ENCODE data around the gene COBL.

COBL gene, protein sequence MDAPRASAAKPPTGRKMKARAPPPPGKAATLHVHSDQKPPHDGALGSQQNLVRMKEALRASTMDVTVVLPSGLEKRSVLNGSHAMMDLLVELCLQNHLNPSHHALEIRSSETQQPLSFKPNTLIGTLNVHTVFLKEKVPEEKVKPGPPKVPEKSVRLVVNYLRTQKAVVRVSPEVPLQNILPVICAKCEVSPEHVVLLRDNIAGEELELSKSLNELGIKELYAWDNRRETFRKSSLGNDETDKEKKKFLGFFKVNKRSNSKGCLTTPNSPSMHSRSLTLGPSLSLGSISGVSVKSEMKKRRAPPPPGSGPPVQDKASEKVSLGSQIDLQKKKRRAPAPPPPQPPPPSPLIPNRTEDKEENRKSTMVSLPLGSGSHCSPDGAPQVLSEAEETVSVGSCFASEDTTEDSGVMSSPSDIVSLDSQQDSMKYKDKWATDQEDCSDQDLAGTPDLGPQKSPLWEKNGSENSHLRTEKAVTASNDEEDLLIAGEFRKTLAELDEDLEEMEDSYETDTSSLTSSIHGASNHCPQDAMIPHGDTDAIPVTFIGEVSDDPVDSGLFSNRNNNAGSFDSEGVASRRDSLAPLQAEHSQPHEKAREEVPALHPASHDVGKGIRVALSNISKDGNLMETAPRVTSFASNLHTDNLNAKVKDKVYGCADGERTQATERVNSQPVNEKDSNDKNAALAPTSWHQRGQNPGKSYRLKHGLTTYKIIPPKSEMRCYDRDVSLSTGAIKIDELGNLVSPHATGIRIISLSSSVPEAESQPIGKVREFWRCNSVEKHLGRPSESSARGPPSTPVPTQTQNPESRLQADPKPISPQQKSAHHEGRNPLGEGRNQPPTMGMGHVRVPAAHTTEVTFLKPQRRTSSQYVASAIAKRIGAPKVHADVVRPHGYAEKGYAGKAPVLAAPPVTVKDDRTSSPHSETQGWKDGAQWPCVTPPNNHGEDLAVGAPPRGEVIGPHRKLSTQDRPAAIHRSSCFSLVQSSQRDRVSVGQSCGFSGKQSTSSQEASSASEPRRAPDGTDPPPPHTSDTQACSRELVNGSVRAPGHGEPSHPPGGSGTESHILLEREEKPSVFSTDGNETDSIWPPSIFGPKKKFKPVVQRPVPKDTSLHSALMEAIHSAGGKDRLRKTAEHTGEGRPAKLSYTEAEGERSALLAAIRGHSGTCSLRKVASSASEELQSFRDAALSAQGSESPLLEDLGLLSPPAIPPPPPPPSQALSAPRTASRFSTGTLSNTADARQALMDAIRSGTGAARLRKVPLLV

DNA sequence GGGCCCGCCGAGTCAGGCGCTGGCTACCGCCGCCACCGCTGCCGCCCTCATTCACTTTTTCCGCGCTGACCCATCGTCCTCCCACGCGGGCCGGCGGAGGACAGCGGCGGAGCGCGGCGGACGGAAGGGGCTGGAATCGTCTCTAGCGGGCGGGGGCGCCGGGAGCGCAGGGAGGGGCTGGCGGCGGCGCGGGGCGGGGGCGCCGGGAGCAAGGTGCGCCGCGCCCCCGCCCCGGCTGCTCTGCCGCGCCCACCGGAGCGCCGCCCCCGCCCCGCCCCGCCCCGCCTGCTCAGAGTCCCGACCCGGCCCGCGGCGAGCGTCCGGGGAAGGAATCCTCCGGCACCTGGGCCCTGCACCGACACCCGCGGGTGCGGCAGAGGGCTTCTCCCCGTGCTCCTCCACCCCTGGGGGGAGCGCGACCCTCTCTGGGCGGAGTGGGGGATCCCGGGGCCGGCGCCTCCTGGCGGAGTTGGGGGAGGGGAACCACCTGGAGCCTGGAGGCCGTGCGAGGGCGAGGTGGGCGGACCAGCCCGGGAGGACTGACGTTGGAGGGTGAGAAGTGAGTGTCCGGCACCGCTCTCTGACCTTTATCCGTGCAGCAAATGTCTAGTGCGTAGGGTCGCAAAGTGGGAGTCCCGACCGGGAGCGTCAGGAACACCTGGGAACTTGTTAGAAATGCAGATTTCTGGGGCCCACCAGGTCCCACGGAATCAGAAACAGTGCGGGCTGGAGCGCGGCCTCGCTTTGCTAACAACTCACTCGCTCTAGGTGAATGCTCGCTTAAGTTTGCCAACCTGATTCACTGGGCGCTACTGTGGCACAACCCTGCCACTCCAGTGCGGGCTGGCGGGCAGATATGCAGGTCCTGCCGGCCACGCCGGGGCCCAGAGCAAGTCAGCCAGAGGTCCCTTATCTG is at the start of gene COBL:
Gene COBL, minus strand, starts transcription at position 144 of the 916 bp plus-strand sequence. CDS start 176 bp downstream, outside the sequence.
- no peak for DNase-seq (ENCODE audit: low read depth in 2 of 2)

DNA sequence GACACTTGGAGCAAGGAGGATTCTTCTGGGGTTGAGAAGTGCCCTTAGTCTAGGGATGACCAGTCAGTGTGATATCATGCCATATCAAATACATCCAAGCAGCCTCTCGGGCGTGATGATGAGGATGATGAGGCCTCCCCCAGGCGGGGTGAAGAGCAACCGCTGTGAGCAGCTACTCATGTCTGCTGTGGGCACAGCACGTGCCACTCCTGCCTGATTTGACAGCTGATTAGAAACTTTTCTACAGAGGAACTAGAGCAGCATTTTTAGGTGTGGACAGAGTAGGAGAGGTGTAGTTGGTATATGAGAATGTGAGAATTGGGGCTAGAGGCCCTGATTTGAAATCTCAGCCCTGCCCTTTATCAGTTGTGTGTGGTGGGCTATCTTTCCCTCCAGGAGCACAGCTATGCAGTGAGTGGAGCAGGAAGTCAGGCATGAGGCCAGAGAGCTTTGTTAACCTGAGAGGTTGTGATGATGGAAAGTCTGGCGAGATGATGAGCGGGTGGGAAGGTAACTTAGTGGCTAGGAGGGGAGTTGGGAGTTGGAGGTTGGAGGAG is 49.6 kb upstream of the COBL start:
- DNase-seq (ENCODE audit: low read depth in 2 of 2), result no peak

DNA sequence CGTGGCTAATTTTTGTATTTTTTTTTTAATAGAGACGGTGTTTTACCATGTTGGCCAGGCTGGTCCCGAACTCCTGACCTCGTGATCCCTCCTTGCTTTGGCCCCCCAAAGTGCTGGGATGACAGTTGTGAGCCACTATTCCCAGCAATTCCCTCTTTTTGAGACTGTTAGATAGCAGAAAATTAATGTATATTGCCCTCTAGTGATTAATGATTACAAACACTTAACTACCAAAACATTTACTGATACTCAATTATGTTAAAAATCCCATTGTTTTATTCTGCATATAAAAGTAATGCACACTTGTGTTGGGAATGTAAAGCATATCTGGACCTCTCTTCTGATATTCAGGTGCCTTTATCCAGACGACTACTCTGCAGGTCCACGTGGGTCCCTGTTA is 41.2 kb upstream of the COBL start:
- no peak for DNase-seq (ENCODE audit: low read depth in 2 of 2)

DNA sequence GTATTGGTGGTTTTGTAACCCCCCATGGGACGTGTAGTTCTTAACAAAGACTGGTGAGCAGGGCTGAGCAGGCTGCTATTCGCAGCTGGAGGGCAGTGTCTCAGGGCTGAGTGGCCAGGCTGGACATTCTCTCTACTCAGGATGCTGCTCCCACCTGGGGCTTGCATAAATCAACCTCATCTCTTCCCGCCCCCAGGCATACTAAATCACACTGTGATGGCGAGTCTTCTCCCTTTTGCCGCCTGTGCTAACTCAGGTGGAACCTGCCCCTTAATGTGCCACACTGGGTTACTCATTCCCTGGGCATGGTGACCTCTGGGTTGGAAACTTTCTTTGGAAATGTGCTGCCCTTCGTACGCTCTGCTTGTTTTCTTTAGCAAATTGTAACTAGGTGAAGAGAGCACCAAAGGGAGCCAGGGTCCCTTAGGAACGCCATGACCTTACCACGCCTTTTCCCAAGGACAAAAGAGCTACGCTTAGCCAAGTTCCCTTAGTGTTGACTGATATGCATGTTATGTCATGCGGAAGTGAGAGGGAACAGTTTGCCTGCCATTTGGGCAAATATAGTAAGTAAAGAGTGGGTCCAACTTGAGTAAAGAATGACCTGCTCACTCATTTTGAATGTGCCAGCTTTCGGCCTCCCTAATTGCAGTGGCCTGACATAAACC is 40.4 kb upstream of the COBL start:
- no peak for DNase-seq (ENCODE audit: low read depth in 2 of 2)

DNA sequence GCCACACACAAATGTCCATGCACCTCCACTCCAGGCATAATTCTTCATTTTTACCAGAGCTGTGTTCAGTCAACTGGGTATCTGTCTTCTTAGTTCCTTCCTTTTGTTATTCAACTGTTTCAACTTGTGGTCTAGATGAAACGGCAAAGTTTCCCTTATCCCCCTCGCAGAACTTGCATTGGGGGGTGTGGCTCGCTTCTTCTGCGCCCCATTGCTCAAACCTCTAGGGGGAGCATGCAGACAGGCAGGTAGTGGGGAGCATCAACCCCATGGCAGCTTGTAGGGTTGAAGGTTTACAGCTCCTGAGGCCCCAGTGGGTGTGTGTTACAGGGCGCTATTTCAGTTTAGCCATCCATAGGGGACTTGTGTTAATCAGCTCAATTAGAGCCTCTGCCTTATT is 38.3 kb upstream of the COBL start:
- no peak for DNase-seq (ENCODE audit: low read depth in 2 of 2)

DNA sequence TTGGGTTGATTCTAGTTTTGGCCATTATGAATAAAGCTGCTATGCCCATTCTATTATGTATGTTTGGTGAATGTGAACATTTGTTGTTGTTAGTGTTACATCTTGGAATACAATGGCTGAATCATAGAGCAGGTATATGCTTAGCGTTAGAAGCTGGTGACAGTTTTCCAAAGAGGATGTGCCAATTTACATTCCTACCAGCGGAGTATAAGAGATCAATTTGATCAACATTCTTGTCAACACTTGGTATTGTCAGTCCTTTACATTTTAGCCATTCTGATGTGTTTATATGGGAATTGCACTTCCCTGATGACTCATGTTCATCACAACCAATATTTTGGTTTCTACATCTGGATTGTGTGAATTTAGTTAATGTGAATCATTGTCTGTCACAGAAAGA is 37.8 kb upstream of the COBL start:
- no peak for DNase-seq (ENCODE audit: low read depth in 2 of 2)

DNA sequence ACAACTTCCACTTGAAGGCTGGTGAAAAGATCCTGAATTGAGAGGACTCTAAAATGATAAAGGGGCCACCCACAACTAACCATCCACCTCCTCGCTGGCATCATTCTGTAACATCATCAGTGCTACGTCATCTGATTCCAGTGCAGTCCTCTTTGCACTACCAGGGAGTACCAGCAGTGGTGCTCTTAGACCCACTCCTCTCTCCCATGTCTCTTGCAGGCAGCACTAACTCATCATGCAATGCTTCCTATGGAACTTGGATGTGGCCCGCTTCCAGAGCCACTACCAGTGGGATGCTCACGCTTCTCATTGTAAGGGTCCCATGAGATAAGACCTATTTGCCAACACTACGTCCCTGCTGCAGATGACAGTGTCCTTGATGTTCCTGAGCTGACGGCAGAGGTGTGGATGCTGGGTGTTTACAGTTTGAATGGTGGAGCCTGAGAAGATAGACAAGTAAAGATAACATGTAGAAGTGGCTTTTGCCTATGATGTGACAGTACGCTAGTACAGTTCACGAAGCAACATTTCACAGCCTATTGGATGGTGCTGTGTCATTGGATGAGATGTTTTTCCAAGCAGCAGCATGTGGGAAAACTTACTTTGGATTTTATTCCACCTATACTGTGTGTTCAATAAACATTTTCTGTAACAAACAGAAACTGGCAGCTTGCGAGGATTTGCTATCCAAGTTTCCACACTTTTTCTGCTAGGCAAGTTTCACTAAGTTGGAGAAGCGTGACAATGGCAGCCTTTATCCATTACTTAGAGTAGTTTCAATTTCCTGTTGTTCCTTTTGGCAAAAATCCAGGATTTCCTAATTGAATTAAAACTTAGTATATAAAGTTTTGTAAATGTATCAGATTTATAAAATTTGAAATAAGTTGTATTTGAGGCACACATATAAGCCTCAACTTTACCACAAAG is 35.8 kb upstream of the COBL start:
- no peak for DNase-seq (ENCODE audit: low read depth in 2 of 2)

DNA sequence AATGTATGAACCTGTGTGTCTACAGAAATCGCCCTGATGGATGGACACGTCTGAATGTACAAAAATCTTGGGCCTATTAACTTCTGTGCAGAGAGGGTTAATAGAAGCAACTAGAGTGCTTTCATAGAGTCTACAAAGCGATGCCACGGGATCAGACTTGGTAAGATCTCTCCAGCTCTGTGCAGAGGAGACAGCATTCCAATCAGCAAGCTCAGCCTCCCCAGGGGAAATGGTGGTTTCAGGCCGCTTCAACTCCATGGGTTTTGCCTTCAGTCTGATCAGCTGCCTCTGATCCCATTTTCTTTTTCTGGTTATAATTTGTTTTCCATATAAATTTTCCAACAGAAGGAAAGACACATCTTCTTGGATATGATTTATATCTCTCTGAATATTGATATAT is 35.1 kb upstream of the COBL start:
- no peak for DNase-seq (ENCODE audit: low read depth in 2 of 2)

DNA sequence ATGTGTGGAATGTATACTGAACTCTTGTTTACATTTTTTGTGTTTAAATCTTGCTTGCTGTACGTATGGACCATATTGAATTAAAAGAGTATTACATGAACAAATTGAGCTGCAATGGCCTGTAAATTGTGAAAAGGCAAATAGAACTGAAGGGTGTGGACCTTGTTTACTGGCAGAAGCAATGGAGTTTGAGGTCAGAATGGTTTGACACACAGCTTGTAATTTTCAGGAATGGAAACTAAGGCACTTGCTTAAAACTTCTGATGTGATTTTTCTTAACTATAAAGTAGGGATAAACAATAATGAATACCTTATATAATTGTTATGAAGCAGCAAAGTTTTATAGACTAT is 33.9 kb upstream of the COBL start:
- DNase-seq (ENCODE audit: low read depth in 2 of 2), result no peak

DNA sequence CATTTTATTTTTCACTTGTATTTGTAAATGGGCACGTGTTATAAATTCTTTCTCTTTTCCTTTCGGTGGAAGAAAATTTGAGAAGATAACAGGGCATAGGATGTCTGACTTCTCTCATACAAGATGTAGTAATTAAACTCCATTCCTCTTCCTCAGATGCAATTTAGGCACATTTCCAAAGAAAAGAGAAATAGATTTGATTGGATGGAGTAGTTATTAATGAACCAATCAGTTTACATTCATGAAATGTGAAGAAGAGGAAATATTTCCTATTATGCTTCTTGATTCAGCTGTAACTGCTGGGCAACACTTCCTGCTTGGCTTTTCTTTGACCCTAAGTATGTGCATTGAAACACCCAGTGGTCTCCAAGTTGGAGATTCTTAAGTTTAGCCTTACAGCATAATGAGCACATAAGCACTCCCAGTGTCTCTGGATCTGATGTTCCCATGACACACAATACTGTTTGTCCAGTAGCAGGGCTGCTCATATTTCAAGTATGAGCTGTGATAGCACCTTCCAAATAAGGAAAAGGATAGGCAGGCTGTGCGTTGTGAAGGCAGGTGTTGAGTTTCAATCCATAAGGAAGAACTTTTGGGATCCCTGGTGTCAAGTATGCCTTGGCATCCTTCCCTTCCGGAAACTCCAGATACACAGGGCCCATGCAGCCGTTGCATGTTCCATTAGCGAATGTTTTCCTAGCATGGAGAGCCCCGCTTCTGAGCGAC is 33.4 kb upstream of the COBL start:
- no peak for DNase-seq (ENCODE audit: low read depth in 2 of 2)

DNA sequence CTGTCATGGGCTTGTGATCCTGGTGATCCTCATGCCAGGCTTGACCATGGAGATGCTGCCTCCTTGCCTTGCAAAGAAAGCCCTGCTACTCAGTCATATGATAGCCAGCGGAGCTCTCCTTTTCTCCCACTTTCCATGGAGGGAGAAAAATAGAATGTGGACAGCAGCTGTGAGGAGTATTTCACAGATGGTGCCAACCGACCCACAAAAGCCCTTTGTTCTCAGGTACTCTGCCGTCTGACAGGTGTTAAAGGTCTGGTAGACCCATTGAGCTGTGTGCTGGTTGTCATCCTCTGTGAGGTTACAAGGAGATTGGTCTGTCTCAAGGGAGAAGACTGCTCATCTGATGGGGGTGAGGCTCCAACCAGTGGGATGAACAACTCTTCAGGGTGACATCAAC is 29.5 kb upstream of the COBL start:
- no peak for DNase-seq (ENCODE audit: low read depth in 2 of 2)

DNA sequence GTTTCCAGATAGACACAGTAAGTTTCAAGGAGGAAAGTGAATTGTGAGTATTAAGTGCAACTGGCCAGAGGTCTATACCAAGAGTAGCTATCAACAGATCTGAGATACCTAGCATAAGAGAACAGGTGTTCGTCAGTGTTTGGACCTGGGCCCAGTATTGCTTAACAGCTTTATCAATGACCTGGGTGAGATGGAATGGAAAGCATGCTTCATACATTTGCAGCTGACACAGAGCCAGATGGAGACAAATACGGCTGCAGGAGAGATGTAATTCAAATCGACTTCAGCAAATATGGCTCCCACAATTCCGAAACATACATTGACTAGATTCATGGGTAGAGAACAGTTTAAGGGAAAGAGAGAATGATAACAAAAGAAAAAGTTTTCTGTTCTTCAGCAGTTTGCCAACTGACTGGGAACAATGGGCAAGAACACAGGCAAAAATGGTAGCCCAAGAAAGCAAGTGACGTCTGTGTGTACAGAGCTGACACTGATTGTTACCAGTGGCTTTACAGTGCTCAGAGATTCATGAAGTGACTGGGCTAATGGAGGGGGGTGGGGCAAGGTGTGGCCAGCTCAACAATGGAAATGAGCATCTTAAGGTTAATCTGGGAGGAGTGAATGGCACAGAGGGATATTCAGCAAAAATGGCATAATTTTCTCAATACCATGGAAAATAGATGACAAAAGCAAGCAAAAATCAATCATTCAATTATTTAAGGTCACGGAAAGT is 28.0 kb upstream of the COBL start:
- DNase-seq (ENCODE audit: low read depth in 2 of 2), result no peak

DNA sequence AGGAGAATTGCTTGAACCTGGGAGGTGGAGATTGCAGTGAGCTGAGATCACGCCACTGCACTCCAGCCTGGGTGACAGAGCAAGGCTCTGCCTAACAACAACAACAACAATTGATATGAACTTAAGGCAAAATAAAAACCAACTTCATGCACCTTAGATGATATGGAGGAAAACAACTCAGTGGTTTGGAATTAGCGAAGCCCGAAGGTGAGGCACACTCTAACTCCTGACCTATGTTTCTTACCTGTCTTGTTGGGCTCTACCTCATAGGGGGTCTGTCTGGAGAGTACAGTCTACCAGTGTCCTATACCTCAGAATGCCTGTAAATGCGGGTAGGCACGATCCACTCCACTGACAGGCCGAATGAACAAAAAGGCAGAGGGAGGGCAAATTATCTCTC is 24.3 kb upstream of the COBL start:
- DNase-seq (ENCODE audit: low read depth in 2 of 2), result no peak

DNA sequence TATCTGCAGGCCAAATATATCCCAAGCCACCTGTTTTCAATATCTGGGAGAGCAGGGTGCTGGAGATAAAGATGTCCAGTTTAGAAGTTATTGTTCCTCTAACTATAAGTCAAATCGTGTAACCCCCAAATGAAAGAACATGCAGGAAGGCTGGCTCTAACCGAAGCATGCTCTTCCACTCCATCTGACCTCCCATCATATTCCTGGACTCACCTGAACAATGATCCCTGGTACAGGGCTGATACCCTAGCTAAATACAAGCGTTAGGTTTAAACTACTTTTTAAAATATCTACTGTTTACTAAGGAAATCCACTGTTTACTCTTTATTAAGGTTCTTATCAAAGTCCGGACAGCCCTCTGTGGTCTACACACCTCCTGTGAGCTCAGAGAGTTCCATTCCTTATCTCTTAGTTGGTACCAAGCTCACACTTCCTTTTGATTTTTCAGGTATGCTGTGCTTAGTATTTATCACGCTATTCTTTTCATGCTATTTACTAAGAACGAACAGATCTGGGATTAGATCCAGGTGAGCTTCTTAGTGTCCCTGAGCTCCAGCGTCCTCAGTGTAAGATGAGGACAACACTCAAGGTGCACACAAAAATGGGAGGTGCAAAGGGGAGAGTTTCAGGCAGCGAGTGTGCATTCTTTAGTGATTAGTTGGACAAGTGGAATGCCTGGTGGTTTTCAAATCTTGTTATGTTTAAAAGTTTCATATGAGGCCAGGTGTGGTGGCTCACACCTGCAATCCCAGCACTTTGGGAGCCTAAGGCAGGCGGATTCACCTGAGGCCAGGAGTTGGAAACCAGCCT is 23.6 kb upstream of the COBL start:
- DNase-seq (ENCODE audit: low read depth in 2 of 2), result no peak

DNA sequence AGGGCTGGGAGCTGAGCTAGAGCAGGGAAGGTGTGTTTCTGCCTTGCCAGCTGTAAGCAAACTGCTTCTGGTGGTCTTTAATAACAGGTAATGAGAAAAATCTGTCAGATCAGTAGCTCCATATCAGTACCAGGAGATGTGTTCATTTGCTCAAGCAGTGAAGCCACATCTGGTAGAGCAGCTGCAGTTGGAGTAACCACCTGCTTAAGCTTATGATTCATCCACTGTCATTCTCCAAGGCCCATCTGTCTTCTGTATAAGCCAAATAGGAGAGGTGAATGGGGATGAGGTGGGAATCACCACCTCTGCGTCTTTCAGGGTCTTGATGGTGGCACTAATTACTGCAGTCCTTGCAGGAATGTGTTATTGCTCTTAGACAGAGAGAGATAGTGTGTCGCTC is 18.4 kb upstream of the COBL start:
- DNase-seq (ENCODE audit: low read depth in 2 of 2), result no peak

DNA sequence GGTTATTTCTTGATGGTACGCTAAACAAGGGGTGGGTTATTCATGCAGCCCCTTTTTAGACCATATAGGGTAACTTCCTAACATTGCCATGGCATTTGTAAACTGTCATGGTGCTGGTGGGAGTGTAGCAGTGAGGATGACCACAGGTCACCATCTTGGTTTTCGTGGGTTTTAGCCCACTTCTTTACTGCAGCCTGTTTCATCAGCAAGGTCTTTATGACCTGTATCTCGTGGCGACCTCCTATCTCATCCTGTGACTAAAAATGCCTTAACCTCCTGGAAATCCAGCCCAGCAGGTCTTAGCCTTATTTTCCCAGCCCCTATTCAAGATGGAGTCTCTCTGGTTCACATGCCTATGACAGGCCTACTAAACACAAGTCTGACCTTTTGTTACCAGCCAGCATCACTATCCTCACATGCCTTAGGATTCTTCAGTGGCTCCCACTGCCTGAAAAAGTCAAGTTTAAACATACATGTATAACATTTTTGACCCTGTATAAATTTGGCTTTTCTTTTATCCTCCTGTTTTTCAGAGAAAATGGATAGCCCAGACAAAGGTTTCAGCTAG is 13.2 kb upstream of the COBL start:
- DNase-seq (ENCODE audit: low read depth in 2 of 2), result no peak

DNA sequence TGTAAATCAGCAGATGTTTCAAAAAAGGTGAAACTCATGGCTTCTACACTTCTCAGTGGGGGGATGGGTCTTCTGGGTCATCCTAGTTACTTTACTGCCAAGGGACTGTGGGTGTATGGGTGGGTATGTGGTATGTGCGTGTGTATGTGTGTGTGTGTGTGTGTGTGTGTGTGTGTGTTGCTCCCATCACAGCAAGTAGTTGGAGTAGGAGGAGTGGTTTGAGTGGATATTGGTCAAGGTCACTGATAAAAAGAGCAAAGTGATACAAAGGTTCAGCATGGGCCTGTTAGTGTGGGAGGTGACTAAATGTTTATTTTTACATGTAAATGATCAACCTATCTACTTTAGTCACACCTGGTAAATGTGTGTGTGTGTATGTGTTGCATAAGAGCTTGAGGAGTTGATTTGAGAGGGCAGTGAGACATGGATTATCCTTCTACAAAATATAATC is 11.8 kb upstream of the COBL start:
- no peak for DNase-seq (ENCODE audit: low read depth in 2 of 2)

Data from activated CD4-positive, alpha-beta T cell treated with anti-CD3 and anti-CD28 coated beads for 24 hours (primary cell).